HG02840 (cell line): ENCODE results near the gene KLF15.

Source experiments
- ATAC-seq: cut with Tn5 transposase; IDR thresholded peaks from one replicate; pipeline ENCODE4 v1.9.1; 2021; ENCODE audit warnings: mild to moderate bottlenecking, moderate library complexity, moderate number of reproducible peaks; ENCODE audit not compliant: unreplicated experiment, low FRiP score

Gene KLF15

DNA sequence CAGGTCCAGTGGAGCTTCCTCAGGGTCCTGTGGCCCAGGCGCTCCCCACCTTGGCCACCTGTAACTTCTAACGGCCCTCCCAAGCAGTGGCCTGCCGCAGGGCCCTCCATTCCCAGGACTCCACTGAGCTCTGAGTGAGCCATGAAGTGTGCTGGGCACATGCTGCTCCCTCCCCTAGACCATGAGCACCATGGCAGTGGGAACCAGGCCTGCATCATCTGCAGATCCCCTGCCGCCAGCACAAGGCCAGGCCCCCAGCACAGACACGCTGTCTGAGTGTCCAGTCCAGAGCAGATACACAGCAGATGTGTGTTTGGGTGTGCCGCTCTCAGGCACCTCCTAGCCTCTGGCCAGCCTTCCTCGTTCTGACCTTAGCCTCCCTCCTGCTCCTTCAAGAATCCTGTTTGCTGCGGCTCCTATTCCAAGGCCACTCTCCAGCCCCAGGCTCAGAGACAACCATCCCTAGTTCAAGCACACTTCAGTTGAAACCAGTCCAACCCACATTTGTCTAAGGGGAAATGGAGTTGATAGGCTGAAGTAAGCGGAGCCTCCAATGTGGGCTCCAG lies 7.0 kb upstream of the KLF15 start:
- ATAC-seq, result no peak

DNA sequence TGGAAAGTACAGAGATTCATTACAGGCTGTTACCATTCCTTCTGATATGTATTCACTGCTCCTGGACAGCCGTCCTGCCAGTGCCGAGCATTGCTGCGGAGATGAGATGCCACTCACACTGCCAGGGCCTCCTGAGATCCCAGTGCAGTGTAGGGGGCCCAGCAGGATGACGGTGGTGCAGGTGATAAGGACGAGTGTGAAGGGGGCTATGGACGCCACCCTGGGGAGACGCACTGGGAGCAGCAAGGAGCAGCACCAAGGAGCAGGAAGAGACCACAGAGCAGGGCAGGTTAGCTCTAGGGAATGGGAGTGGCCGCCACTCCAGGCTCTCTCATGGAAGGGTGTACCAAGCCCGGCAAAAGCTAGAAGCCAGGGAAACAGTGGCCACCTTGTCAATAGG lies 4.0 kb upstream of the KLF15 start:
- ATAC-seq, result no peak

DNA sequence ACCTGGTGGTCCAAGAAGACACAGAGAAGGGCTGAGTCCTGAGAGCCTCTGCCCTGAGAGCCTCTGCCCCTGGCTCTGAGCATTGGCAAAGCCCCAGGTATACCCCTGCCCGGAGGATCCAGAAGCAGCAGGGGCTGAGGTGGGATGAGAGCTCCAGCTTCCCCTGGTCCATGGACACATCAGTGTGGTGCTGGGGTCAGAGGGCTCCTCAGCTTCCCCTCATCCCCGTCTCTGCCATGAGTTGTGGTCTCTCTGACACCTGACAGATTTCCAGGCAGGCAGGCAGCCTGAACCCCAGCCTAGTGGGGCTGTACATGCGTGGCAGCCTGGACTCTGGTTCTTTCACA lies 3.5 kb upstream of the KLF15 start:
- ATAC-seq, result no peak

DNA sequence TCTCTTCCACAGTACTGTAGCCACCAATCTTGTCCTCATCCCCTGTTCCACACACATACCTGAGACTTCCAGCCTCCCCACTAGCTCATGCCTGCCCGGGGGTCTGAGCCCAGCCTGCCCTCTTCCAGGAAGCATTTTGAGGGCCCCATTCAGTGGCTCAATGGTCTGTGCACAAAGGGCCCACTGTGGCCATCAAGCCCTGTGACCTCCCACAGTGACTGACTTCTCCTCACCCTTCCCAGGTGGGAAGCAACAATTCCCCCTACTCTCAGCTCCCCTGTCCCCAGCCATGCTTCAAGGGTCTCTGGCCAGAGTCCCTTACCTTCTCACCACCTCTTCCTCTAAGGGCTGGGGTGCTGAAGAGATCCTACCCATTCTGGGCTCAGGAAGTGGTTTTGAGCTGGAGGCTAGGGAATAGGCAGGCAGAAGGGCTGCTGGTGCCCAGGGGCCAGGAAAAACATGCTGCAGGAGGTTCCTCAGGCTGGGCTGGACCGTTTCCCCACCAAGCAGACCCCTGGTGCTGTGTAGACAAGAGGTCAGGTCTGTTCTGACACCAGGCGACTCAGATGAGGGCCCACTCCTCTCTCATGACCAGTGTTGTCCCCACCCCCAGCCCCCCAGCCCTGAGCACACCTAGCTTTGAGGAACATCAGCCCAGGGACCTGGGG lies 3.0 kb upstream of the KLF15 start:
- no peak for ATAC-seq

DNA sequence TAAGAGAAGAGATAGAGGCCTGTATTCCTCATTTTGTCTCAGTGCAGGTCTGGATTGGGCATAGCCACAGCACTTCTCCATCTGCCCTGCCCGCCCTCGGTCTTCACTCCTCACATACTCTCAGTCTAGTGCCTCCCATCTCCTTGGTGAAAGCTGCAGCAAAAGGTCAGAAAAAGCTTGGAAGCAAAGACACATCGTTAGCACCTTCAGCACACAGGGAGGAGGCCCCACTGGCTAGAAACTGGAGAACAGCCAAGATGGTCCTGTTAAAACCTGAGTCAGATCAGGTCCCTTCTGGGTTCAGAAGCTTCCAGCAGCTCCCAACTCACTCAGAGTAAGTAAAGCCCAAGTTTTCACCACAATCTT lies 1.6 kb upstream of the KLF15 start:
- no peak for ATAC-seq

DNA sequence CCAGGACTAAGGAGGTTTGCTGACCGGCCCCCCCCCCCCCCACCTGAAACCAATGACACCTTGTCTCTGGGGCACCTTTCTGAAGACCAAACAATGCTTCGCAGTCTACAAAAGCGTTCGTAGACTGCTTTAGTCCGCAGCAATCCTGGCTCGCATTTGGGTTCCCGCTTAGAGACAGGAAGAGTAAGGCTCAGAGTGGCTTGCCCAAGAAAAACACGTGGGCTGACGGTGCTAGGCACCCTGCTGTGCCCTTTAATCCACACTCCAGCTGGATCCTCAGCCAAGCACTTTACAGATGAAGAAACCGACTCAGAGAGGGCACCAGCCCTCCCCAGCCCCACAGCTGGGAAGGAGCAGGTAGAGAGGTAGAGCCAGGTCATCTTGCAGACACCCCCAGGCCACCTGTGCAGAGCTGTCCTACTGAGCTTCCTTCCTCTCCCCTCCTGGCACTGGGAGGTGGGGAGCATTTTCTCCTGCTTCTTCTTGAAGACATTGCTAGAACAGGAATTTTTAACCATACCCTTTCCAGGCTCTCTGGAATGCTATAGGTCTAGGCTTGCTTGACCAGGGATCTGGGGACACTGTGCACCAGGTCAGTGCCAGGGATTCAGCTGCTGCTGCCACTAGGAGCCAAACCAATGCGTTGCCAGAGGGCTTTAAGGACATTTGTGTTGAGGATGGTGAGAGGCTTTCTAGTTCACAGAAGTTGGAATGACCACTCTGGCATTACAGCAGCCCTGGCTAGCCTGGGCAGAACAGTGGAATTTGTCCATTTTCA lies 1.0 kb upstream of the KLF15 start:
- ATAC-seq, result no peak

DNA sequence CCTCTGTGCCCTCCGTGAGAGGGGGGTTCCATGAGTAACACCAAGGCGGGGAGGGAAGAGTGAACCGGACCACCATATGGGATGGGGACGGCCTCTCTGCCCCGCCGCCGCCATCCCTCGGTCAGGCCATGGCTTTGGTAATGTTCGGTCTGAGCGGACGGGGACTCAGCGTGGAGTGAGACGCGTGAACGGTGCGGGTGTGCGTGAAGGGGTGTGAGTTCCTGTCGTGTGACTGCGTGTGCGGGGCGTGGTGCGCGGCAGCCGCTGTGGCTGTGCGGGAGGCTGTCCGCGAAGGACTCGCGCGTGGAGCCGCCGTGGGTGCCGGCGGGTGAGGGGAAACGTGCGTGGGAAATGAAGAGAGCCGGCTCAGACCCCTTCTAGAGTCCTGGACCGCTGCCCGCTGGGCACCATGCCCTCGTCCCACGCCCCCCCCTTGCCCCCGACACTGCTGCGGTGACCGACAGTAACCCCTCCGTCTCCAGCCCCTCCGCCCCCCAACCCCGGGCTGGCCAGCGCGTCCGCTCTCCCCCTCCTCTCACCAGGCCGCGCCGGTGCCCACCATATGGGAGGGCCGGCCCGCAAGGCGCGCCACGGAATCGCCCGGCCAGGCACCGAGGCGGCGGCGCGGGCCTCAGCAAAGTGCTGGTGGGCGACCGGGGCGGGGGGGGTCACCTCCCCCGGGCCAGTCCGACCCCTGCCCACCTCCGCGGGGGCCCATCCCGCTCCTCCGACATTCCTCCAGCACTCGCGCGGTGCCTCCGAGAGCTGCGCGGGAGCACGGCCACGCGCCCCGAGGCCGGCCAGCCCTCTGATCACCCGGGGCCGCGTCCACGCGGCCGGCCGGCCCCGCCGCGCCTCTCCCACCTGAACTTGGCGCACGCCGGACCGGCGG lies 589 bp downstream of the KLF15 start:
- ATAC-seq, result no peak

DNA sequence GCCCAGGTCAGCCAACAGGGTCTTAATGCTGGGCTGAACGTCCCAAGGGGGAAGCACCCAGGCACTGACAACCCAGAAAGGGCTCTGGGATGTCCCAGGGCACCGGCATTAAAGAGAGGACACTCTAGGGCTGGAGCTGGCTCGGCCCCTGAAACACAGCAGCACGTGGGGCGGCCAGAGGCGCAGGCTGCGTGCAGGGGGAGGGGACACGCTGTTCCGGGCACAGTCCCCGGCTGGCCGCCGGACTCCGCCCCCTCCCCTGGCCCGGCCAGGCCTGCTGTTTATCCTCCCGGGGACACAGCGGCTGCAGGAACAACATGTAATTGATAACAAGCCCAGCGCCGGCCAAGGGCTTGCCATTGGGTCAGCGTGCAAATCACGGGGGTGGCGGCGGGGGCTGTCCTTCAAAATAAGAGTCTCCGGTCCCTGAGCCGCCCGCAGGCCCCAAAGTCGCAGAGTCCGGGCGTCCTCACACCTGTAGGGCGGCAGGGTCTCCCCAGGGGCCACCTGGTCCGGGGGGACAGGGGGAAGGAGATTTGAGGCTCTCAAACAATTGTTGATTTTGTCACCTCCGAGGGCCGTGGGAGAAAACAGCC lies 1.3 kb downstream of the KLF15 start:
- no peak for ATAC-seq

DNA sequence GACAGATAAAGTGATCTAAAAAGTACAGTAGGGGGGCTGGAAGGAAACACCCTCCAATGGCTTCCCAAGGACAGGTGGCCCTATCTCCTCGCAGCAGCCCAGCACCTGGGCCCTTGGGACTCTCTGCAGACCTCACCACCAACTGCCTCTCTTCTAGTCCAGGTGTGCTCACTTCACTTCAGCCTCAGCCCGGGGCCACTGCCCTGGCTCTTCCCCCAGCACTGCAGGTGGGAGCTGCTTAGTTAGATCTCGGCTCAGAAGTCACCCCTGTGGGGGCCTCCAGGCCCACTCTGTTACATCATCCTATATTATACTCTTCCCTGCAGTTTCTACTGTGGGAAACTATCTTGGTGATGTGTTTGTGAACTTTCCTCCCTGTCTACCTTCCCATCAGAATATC lies 2.0 kb downstream of the KLF15 start:
- no peak for ATAC-seq

DNA sequence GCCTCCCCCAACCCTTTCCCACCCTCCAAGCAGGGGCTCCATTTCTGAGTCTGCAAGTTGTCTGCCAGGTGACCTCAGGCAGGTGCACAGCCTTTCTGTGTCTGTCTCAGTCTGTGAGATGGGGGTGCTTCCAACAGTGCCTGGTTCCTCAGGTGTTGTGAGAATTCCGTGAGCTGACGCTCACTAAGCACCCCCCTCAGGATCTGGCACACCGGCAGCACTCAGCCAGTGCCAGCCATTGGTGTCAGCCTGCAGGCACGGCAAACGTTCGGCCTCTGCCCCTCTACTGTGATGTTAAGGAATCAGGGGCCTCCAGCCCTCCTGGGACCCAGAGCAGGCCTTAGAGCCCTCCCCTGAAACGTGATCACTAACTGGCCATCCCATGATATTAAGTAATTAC lies 2.4 kb downstream of the KLF15 start:
- no peak for ATAC-seq

DNA sequence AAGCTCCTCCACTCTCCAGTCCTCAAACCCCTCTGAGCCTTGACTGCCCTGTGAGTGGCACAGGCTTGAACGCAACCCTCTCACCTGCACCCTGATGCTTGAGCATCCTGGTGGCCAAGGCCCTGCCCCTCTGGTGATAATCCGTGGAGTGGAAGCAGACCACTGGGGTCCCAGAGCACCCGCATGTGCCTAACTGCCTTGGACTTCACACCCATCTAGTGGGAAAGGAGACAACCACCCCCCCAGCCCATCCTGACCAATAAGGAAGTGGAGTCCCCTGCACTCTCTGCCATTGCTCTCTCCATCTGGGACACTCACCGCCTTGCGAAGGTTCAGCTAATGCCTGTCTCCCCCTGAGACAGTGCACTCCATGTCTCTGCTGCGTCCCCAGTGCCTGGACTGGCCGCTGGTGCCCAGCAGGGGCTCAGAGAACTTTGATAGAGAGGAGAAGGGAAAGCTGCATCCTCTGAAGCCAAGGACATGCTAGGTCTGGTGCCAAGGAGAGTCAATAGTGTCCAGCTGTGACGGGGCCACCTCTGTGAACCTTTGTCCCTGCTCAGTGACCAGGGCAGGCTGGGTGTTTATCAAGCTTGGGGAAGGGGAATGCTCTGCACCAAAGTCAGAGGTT lies 3.4 kb downstream of the KLF15 start:
- ATAC-seq, result no peak

DNA sequence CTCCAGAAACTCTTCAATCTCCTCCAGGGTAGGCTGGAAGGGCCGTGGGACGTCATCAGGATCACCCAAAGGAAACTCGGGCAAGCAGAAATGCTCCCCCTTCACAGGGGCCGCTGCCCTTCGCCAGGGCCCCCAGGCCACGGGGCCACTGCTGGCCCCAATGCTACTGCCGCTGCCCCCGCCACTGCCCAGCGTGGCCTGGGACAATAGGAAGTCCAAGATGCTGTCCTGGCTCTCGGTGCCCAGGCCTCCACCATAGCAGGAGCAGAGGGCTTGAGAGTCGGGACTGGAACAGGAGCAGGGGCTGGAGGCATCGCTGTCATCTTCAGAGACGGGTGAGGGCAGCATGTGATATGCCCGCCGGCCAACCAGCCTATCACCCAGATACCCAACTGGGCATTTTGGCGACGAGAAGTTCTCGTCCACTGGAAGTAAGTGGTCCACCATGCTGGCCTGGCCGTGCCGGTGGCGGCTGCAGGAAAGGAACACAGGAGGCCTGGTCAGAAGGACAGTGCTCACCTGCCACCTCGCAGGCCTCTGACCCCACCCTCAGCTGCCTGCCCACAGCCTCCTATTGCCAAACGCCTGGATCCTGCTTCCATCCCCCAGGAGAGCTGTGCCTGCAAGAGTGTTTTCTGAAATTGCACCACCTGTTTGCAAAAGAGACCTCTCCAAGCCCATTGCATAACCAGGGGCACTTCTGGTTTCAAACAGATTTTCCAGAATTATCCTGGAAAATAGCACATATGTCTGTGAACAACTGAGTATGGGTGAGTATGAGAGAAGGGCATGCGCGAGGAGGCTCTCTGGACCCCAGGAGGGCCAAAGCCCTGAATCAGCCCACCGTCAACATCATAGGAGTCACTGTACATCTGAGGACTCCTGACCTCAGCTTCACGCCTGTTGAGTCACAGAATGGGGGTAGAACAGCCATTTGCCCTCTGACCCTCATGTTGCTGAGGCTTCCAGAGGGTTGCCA lies 4.4 kb downstream of the KLF15 start:
- ATAC-seq, result no peak

DNA sequence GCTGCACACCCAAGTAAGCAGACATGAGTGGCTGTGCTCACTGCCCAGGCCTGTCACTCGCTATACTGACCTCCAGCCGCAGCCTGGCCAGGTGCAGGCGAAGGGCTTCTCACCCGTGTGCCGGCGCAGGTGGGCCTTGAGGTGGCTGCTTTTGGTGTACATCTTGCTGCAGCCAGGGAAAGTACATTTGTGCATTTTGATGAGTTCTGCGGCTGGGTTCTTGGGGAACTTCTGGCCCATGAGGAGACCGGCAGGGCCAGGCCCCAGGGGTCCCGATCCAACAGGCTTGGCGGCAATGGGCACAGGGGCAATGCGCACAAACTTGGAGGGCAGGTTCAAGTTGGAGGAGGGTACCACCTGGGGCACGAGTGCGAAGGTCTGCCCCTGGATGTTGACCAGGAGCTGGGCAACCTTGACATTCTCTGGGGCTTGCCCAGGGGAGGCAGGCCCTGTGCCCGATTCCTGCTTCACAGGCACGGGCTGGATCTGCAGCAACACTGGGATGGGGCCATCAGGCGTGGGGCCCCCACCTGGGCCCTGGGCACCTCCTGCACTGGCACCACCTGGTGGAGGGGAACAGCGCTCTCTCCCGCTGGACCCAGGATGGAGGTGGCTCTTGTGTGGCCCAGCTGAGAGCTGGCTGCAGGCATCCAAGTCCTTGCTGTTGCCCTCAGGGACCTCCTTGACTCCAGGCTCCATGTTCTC lies 5.3 kb downstream of the KLF15 start:
- ATAC-seq, result no peak

DNA sequence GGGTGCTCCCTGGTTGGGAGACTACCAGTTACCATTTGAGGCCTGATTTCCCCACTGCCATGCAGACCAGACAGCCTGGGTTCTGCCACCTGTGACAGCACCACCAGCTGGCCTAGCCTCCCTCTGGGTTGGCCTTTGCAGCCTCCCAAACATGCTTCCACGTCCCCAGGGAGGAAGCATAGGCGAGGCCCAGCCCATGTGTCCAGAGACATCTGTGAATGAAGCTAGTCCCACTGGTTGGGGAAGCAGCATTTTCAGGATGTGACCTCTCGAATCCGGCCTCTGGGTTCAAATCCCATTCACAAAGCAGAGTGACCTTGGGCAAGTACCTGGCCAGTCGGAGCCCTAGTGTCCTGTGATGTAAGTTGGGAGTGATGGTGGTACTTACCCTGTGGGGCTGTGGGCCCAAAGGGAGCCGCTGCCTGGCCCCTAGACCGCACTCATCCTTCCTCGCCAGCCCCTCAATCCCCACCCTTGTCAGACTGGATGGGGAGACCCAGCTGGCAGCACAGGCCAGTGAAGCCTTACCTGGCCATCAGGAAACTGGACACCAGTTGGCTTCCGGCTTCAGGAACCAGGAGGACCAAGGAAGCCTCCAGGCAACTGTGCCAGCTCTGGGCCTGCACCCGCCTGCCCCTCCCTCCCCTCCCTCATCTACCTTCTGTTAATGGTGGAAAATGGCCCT lies 6.0 kb downstream of the KLF15 start:
- no peak for ATAC-seq

DNA sequence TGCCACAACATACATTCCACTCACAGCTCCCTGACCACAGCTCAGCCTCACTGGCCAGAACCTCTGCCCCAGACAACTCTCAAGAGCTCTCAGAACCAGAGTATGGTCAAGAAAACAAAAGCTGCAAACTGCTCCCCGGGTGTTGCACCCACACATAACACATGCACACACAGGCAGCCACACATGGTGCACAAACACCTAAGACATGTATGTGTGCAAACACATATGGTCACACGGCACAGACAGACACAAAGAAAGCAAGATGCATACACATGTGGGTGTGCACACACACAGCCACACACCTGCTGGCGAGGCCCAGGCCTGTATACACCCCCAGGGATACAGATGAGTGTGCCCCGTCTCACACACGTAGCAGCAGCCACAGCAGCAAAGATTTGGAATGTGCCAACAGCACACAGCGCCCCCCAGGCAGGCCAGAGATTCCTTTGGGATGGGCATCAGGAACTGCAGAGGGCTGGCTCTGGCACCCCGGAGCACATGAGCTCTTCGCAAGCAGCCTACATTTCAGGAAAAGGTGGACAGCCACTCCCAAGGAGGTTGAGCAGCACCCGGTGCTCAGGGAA lies 6.6 kb downstream of the KLF15 start:
- no peak for ATAC-seq

DNA sequence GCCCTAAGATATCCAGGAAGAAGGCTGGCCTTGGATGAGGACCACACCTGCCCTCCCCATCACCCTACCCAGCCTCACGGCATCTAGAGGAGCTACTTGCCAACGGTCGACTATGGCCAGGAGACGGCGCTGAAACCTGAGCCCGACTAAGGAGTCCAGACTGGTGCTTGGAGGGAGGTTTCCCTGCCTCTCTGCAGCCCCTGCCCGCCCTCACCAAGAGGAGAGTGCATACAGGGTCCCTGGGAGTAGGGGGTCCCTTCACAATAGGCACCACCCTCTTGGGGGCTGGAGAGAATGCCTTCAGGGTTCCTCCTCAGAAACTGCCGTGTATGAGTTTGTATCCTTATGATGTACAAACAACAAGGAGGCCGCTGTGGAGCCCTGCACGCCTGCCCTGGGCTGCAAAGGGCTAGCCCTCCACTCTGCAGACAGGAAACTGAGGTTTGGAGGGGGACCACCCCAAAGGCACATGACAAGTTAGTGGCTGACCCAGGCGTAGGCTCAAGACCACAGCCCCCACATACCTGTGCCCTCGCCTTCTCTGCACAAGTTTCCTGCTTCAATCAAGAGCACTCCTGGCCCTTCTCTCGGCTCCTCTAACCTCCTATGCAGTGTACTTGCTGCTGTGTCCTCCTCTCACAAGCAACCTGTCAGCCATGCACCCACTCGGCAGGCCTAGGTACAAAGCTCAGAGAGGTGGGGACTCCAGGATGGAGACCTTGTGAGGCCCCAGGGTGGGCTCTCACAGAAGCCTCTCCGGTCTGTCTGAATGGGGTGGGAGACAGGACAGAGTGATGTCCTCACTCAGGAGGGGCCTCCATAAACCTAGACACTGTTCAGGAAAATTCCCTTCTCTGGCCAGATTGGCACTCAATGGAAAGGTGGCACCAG lies 7.4 kb downstream of the KLF15 start:
- ATAC-seq, result no peak

DNA sequence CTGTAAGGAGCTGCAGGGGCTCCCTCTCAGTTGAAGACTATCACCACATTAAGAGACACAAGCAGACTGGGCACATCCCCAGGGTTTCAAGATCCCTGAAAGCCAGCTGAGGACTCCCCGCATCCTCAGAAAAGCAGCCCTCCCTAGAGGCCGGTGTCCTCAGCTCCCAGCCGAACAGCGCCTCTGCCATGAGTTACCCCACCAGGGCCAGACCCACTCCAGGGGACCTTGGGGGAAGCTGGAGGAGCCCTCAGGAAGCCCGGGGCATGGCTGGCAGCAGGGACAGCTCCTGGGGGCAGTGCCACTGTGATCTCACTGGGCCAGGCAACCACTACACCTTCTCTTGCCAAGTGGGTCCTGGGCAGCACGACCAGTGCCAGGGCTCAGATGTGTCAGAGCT lies 8.1 kb downstream of the KLF15 start:
- ATAC-seq, result no peak
